GM18526 (cell line): Measurements from ENCODE around the gene ARRB1.
A peak's percentile ranks its signal among the peaks of the same experiment; 100 is the strongest.

ENCODE experiments used
- POLR2A ChIP-seq: IDR thresholded peaks from 3 replicates; pipeline ENCODE4 v1.6.1; 2011; ENCODE audit not compliant: insufficient read length; ENCODE audit errors: extremely low read depth

Gene ARRB1

DNA sequence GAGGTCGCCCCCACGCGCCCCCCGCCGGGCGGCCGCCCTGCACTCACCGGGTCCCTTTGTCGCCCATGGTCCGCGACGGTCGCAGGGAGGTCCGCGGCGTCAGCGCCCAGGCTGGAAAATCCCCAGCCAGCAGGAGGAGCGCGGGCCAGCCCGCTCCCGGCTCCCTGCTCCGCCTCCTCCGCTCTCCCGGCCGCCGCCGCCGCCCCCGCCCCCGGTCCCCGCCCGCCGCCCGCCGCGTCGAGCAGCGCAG, at the start of gene ARRB1:
ARRB1 (minus strand) TSS at position 121 of the 250 bp plus-strand sequence; CDS start at position 67, 54 bp downstream.
- TF ChIP-seq POLR2A = no peak

DNA sequence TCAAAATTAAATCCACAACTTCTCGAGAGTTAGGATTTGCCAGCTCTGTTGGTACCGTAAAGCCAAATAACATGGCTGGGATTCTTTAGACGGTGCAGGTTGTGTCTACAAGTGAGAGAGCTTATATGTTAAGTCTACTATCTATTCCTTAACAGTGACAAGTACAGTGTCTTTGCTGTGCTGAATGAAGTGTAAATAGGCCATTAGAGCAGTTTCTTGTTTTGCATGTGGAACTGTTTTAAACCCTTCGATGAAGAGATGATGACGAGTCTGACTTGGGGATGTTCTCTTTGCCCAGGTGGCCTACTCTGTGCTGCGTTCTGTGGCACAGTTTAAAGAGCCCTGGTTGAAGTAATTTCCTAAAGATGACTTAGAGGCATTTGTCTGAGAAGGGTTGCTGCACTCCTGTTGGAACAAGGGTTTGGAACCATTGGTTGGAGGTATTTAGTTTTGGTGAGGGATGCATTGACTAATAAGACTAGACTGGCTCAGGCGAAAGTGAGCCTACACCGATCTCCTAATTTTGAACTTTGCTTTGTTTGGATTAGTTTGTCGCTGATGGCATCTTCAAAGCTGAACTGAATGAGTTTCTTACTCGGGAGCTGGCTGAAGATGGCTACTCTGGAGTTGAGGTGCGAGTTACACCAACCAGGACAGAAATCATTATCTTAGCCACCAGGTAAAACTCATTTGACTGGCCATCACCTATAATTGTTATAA, 48.8 kb upstream of the ARRB1 start:
- TF ChIP-seq POLR2A = no peak

DNA sequence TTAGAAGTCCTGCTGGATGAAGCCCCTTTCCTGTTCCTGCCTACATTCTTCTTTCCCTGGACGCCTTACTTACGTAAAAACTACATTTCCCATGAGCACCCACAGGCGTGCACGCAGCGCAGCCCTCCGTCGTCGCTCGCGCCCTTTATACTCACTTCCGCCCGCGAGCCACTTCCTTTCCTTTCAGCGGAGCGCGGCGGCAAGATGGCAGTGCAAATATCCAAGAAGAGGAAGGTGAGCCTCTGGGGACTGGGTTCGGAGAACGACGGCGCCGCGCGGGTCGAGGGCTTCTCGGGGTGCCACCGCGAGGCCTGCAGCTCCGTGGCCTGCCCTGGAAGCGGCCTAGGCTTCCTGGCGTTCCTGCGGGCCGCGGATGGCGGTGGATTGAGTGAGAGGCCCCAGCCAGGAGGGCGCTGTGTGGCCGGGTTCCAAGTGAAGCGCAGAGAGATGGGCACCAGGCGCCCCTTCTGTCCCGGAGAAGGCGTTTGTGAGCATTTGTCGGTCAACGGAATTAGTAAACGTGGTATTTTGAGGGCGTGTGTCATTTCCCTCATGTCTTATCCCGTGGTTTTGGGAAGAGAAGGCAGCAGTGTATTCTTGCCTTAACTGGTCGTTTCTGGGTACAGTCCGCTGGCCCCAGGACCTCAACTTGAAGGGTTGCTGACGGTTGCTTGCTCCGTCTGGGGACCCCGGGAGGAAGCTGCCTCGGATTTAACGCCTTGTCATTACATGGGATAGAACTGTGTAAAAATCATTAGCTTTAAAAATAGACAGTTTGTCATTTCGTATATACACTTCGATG, 48.1 kb upstream of the ARRB1 start, which contains the start of gene RPS3:
RPS3 (plus strand) TSS at position 175 of the 802 bp plus-strand sequence; CDS start at position 205, 30 bp downstream.
- peak; percentile 98 for TF ChIP-seq POLR2A

DNA sequence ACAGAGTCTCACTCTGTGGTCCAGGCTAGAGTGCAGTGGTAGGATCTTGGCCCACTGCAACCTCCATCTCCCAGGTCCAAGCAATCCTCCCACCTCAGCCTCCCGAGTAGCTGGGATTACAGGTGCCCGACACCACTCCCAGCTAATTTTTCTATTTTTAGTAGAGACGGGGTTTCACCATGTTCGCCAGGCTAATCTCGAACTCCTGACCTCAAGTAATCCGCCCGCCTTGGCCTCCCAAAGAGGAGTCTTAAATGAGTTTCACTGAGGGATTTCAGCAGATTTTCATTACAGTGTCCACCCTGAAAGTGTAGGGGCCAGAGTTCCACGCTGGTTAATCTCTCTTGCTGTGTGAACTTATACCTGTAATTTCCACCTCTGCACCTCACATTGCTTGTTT, 47.4 kb upstream of the ARRB1 start:
- TF ChIP-seq POLR2A = no peak

DNA sequence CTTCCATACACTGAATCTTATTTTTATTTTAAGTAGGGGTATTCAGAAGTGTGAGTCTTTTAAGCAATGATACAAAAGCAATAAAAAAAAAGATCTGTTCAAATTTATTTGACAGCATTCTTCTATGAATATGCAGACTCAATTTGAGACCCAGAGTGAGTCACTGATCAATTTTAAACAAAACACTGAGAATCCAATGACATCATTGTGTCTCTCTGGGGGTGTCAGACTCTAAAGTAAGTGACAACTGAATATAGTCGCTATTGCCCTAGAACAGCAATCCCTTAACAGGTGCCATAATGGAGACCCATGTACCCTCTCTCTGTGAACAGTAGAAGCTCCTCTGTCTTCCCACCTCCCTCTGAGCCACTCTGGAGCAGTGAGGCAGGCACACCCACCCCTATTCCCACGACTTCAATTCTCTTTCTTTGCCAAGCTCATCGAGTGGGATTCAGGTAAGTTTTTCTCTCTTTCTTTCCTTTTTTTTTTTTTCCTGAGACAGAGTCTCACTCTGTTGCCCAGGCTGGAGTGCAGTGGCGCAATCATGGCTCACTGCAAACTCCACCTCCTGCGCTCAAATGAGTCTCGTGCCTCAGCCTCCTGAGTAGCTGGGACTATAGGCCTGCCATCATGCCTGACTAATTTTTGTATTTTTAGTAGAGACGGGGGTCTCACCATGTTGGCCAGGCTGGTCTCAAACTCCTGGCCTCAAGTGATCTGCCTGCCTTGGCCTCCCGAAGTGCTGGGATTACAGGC, 42.8 kb upstream of the ARRB1 start:
- no peak for TF ChIP-seq POLR2A

DNA sequence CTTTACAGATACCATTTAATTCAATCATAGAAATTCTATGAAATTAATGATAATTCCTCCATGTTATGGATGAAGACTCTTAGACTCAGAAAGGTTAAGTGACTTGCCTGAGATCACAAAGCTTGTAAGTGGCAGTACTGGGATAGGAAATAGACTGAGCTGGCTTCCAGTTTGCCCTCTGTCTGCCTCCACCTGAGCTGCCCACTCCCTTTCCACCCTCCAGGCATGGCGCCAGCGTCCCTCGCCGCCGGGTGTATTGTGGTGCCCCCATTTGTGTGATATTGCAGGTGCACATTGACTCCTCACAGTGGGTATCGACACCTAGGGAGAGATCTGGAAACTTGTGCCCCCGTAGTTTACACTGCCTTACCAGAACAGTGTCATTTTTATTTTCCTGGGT, 38.5 kb upstream of the ARRB1 start:
- TF ChIP-seq POLR2A = no peak

DNA sequence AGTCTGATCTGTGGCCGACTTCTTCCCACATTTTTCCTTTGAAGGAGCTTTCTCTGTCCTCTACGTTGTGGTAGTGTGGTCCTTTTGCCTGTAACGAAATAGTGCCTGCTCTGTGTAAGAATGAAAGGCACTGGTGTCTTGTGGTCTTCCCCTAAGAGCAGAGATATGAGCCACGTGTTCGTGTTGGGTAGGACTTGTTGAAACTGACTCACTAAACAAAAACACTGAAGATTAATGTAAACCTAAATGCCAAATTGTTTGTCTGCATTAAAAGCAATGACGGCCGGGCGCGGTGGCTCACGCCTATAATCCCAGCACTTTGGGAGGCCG, 37.8 kb upstream of the ARRB1 start:
- TF ChIP-seq POLR2A = no peak

DNA sequence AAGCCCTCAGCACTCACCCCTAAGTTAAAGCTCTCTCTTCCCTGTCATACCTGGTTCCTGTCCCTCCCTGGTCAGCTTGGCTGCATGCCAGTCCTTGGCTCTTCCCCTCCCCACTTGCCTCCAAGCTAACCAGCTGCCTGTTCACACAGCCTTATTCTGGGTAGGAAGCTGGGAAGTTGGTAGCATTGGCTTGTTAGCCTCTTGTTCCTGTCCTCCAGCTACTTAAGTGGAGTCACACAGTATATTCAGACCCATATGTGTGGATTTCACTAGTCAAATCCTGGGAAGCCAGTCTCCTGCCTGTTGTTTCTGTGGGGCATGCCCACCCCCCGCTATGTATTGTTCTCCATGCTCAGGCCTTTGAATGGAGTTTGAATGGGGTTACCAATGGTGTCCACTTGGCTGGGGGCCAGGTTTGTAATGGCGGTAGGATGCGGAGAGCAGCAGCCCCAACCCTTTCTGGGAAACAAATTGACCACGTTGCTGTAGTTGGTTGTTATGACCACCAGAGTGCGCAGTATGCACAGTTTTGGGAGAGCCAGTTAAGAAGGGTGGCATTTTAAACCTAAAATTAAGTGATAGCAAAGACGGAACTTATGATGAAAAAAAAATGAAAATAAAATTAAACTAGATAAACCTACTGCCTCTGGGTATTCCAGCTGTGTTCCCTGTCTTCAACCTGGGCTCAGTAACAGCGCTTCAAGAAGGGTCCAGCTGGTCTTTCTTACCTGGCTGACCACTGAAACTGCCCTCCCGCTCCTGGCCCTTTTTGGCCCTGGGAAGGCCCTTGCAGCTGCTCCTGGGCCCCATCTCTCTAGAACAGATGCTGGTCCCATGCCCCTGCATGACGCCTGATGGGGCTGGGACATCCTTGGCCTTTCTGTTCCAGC, 37.2 kb upstream of the ARRB1 start:
- no peak for TF ChIP-seq POLR2A

DNA sequence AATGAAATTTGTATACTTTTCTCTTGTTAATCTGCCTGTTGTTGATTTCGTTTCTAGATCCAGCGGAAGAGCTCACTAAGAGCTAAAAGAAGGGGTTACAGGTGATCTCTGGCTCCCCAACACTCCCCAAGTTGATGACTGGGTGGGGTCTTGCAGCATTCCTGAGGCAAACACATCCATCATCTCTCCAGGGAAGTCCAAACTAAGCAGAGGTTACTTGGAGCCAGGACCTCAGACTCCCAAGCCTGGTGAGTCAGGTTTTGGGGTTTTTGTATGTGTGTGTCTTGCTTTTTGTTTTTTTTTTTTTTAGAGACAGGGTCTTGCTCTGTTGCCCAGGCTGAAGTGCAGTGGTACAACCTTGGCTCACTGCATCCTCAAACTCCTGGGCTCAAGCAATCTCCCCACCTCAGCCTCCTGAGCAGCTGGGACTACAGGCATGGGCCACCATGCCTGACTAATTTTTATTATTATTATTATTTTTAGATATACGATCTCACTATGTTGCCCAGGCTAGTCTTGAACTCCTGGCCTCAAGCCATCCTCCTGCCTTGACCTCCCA, 36.4 kb upstream of the ARRB1 start:
- TF ChIP-seq POLR2A = no peak

DNA sequence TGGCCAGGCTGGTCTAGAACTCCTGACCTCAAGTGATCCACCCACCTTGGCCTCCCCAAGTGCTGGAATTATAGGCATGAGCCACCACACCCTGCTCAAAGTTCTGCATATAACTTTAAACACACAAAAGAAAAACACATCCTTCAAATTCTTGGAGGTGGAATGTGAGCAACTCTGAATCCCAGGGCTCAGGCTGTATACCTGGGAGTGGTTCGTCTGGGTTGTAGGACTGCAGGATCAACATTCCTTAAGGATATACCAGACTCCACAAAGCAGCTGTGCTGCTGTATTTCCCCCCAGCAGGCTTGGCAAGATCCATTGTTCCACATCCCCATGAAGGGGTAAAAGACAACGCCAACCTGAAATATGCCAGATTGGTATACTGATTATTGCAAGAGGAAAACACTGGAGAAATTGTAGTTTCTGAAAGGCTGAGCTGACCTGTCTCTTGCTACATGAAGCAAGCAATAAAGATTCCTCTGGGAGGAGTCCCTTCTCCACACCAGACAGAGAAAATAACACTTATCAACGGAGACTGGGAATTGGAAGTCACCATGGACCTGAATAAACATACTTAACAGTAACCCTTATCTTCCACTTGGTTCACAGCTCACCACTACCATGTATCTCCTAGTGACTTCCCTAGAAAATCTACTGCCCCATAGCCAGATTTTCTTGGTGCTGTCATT, 35.6 kb upstream of the ARRB1 start:
- TF ChIP-seq POLR2A = no peak

DNA sequence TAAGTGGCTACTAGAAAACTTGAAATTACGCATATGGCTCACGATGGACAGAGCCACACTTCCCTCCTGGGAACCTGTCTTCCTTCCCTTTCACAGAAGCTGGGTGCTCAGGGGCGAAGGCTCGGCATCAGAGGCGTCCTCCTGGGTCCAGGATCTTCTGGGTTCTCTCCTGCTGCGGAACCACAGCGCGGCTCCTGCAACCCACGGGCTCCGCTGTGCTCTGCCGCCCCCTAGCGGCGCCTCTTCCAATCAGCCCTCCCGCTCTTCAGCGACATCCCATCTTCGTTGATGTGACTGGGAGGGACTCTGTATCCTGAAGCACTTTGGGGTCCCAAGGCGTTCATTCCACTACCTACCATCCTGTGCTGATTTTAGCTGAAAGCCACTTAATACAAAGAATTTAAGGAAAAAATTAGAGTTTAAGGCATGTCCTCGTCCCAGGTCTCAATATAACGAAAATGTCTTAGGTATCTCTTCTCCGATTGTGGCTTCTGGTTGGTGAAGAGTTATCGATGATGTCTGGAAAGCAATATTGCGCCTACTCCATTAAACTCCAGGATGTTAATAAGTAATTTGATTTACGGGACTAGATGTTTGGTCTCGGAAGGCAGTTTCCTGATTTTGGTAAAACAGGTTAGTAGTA, 33.1 kb upstream of the ARRB1 start:
- no peak for TF ChIP-seq POLR2A

DNA sequence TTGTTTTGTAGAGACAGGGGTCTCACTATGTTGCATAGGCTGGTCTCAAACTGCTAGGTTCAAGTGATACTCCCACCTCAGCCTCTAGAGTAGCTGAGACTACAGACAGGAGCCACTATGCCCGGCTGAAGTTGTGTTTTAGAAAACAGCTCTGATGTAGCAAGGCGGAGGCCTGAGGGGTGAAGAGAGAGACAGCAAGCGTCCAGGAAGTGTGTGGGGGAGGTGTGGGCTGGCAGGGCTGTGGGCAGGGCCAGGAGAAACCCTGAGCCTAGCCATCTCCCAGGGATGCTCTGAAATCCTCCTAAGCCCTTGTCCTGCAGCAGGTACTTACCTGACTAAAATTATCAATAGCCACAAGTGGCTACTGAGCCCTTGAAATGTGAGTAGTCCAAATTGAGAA, 31.8 kb upstream of the ARRB1 start:
- no peak for TF ChIP-seq POLR2A

DNA sequence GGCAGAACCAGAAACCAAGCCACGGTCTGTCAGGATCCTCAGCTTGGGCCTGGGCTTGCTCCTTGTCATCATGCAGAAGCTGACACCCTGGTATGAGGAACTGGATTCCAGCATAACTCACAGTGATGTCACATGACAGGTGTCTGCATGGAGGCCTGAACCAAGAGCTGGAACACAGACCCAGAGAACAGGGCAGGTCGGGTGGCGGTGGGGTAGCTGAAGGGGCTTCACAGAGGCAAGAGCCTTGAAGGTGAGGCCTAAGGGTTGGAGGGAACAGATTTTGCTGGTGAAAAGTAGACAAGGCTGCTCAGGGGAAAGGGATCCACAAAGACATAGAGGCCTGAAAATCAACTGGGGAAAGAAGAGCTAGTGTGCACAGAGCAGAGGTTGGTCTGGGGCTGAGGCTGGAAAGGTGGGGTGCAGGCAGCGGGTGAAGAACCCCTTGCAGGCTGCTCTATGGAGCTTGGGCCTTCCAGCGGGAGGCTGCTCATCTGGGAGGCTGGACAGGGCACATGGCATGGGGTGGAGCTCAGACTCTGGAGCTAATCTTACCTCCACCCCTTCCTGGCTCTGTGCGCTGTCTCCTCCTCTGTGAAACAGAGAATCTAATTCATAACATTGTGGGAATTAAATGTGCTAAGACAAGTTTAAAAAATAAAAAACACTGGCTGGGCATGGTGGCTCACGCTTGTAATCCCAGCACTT, 29.4 kb upstream of the ARRB1 start:
- no peak for TF ChIP-seq POLR2A

DNA sequence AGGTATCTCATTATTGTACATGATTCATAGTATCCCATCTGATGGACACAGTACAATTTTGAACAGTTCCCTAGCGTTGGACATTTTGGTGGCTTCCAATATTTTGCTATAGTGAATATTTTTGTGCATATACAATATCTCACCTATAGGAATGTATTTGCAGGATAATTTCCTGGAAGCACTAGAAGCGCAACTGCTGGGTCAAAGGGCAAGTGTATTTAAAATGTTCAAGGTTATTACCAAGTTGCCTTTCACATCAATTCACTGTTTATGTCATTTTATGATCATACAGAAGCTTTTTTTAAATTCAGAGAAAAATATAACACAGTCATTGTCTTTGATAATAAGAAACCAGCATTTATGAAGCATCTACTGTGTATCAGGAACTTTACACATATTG, 28.8 kb upstream of the ARRB1 start:
- TF ChIP-seq POLR2A = no peak

DNA sequence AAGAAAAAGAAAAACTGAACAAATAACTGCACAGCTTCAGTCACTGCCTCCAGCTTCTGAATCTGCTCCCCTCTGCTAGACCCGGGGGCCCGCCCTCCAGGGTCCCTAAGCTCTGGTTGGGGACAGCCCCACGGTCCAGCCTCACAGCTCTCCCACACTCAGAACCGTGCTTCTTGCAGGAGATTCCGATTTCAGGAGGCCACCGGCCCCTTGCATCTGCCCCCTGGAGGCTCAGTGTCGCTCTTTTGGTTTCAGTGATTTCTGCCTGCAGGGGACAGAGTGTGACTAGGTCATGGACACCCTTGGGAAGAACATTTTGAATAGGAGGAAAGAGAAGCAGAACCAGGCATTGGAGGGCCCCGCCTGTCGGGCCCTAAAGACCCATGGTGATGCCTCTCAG, 24.7 kb upstream of the ARRB1 start:
- TF ChIP-seq POLR2A = no peak
